Measurements from ENCODE around the gene ABCD3.

The ABCD3 gene

GRCh38 chr1:94512816-94513215, 94.6 kb downstream of the ABCD3 start:
- Histone ChIP-seq H3K36me3 (ENCODE audit: control insufficient read depth, insufficient read depth, low read length) (no peaks in the 10 kb centered on the region), H3K9ac (ENCODE audit: low read depth, low read length) (no peak overlapping the region), H3K27me3 (ENCODE audit: control insufficient read depth, insufficient read depth, low read length) (no peaks in the 10 kb centered on the region), H3K4me3 (ENCODE audit: low read depth, low read length) (no peak overlapping the region), H3K9me3 (ENCODE audit: control insufficient read depth, insufficient read depth, low read length) (no peaks in the 10 kb centered on the region), H3K4me1 (ENCODE audit: control insufficient read depth, insufficient read depth, low read length) (no peaks in the 10 kb centered on the region)

- Histone ChIP-seq H3K4me1 (ENCODE audit: control insufficient read depth, insufficient read depth, low read length) (no peaks in the 10 kb centered on the region), H3K27me3 (ENCODE audit: control insufficient read depth, insufficient read depth, low read length) (no peaks in the 10 kb centered on the region), H3K4me3 (ENCODE audit: low read depth, low read length) (no peak overlapping the region), H3K9me3 (ENCODE audit: control insufficient read depth, insufficient read depth, low read length) (no peaks in the 10 kb centered on the region), H3K9ac (ENCODE audit: low read depth, low read length) (no peak overlapping the region), H3K36me3 (ENCODE audit: control insufficient read depth, insufficient read depth, low read length) (no peaks in the 10 kb centered on the region)
These were observed 96.0 kb downstream of the ABCD3 start for GRCh38 chr1:94514095-94514727.

- Histone ChIP-seq H3K9ac (ENCODE audit: low read depth, low read length) (no peak overlapping the region), H3K4me3 (ENCODE audit: low read depth, low read length) (no peak overlapping the region), H3K4me1 (ENCODE audit: control insufficient read depth, insufficient read depth, low read length) (no peaks in the 10 kb centered on the region), H3K27me3 (ENCODE audit: control insufficient read depth, insufficient read depth, low read length) (no peaks in the 10 kb centered on the region), H3K9me3 (ENCODE audit: control insufficient read depth, insufficient read depth, low read length) (no peaks in the 10 kb centered on the region), H3K36me3 (ENCODE audit: control insufficient read depth, insufficient read depth, low read length) (no peaks in the 10 kb centered on the region)
These were observed 97.2 kb downstream of the ABCD3 start for GRCh38 chr1:94515296-94515947.

GRCh38 chr1:94519351-94519750, 101.2 kb downstream of the ABCD3 start:
- H3K4me1 ChIP-seq (ENCODE audit: control insufficient read depth, insufficient read depth, low read length): peaks cover 4% of the 10 kb centered on the region
- H3K9ac ChIP-seq (ENCODE audit: low read depth, low read length): no peak overlapping the region

GRCh38 chr1:94522304-94522703, 104.1 kb downstream of the ABCD3 start:
- H3K4me1 ChIP-seq (ENCODE audit: control insufficient read depth, insufficient read depth, low read length): peaks cover 4% of the 10 kb centered on the region
- H3K4me3 ChIP-seq (ENCODE audit: low read depth, low read length): no peak overlapping the region
- no peaks in the 10 kb centered on the region for H3K27me3 ChIP-seq (ENCODE audit: control insufficient read depth, insufficient read depth, low read length)
- H3K9ac ChIP-seq (ENCODE audit: low read depth, low read length): no peak overlapping the region
- no peaks in the 10 kb centered on the region for H3K9me3 ChIP-seq (ENCODE audit: control insufficient read depth, insufficient read depth, low read length)
- H3K36me3 ChIP-seq (ENCODE audit: control insufficient read depth, insufficient read depth, low read length): no peaks in the 10 kb centered on the region

More at GRCh38 chr1:94519351-94519750, 101.2 kb downstream of the ABCD3 start:
- Histone ChIP-seq H3K4me3 (ENCODE audit: low read depth, low read length) (no peak overlapping the region), H3K36me3 (ENCODE audit: control insufficient read depth, insufficient read depth, low read length) (no peaks in the 10 kb centered on the region), H3K27me3 (ENCODE audit: control insufficient read depth, insufficient read depth, low read length) (no peaks in the 10 kb centered on the region), H3K9me3 (ENCODE audit: control insufficient read depth, insufficient read depth, low read length) (no peaks in the 10 kb centered on the region)

- H3K36me3 ChIP-seq (ENCODE audit: control insufficient read depth, insufficient read depth, low read length): no peaks in the 10 kb centered on the region
- H3K4me3 ChIP-seq (ENCODE audit: low read depth, low read length): no peak overlapping the region
- no peak overlapping the region for H3K9ac ChIP-seq (ENCODE audit: low read depth, low read length)
- H3K9me3 ChIP-seq (ENCODE audit: control insufficient read depth, insufficient read depth, low read length): no peaks in the 10 kb centered on the region
- H3K27me3 ChIP-seq (ENCODE audit: control insufficient read depth, insufficient read depth, low read length): no peaks in the 10 kb centered on the region
- peaks cover 8% of the 10 kb centered on the region for H3K4me1 ChIP-seq (ENCODE audit: control insufficient read depth, insufficient read depth, low read length)
These were observed 106.3 kb downstream of the ABCD3 start for GRCh38 chr1:94524531-94524930.

GRCh38 chr1:94526152-94526980, 108.2 kb downstream of the ABCD3 start:
- Histone ChIP-seq H3K9ac (ENCODE audit: low read depth, low read length) (no peak overlapping the region), H3K36me3 (ENCODE audit: control insufficient read depth, insufficient read depth, low read length) (peaks cover under 1% of the 10 kb centered on the region), H3K9me3 (ENCODE audit: control insufficient read depth, insufficient read depth, low read length) (no peaks in the 10 kb centered on the region), H3K27me3 (ENCODE audit: control insufficient read depth, insufficient read depth, low read length) (no peaks in the 10 kb centered on the region), H3K4me1 (ENCODE audit: control insufficient read depth, insufficient read depth, low read length) (peaks cover 8% of the 10 kb centered on the region), H3K4me3 (ENCODE audit: low read depth, low read length) (no peak overlapping the region)

- peaks cover 8% of the 10 kb centered on the region for H3K4me1 ChIP-seq (ENCODE audit: control insufficient read depth, insufficient read depth, low read length)
- no peak overlapping the region for H3K9ac ChIP-seq (ENCODE audit: low read depth, low read length)
- H3K36me3 ChIP-seq (ENCODE audit: control insufficient read depth, insufficient read depth, low read length): peaks cover 4% of the 10 kb centered on the region
- H3K9me3 ChIP-seq (ENCODE audit: control insufficient read depth, insufficient read depth, low read length): no peaks in the 10 kb centered on the region
- H3K4me3 ChIP-seq (ENCODE audit: low read depth, low read length): no peak overlapping the region
- H3K27me3 ChIP-seq (ENCODE audit: control insufficient read depth, insufficient read depth, low read length): no peaks in the 10 kb centered on the region
These were observed 109.3 kb downstream of the ABCD3 start for GRCh38 chr1:94527447-94528031.

- Histone ChIP-seq H3K36me3 (ENCODE audit: control insufficient read depth, insufficient read depth, low read length) (peaks cover 4% of the 10 kb centered on the region), H3K4me3 (ENCODE audit: low read depth, low read length) (no peak overlapping the region), H3K4me1 (ENCODE audit: control insufficient read depth, insufficient read depth, low read length) (peaks cover 4% of the 10 kb centered on the region), H3K9me3 (ENCODE audit: control insufficient read depth, insufficient read depth, low read length) (no peaks in the 10 kb centered on the region), H3K27me3 (ENCODE audit: control insufficient read depth, insufficient read depth, low read length) (no peaks in the 10 kb centered on the region), H3K9ac (ENCODE audit: low read depth, low read length) (no peak overlapping the region)
These were observed 110.1 kb downstream of the ABCD3 start for GRCh38 chr1:94528299-94528698.

GRCh38 chr1:94528826-94529225, 110.6 kb downstream of the ABCD3 start:
- Histone ChIP-seq H3K4me3 (ENCODE audit: low read depth, low read length) (no peak overlapping the region), H3K9me3 (ENCODE audit: control insufficient read depth, insufficient read depth, low read length) (no peaks in the 10 kb centered on the region), H3K36me3 (ENCODE audit: control insufficient read depth, insufficient read depth, low read length) (peaks cover 4% of the 10 kb centered on the region), H3K27me3 (ENCODE audit: control insufficient read depth, insufficient read depth, low read length) (no peaks in the 10 kb centered on the region), H3K9ac (ENCODE audit: low read depth, low read length) (no peak overlapping the region), H3K4me1 (ENCODE audit: control insufficient read depth, insufficient read depth, low read length) (peaks cover 4% of the 10 kb centered on the region)

- Histone ChIP-seq H3K4me1 (ENCODE audit: control insufficient read depth, insufficient read depth, low read length) (peaks cover 4% of the 10 kb centered on the region), H3K9me3 (ENCODE audit: control insufficient read depth, insufficient read depth, low read length) (no peaks in the 10 kb centered on the region), H3K4me3 (ENCODE audit: low read depth, low read length) (no peak overlapping the region), H3K27me3 (ENCODE audit: control insufficient read depth, insufficient read depth, low read length) (no peaks in the 10 kb centered on the region), H3K36me3 (ENCODE audit: control insufficient read depth, insufficient read depth, low read length) (peaks cover 5% of the 10 kb centered on the region), H3K9ac (ENCODE audit: low read depth, low read length) (no peak overlapping the region)
These were observed 111.2 kb downstream of the ABCD3 start for GRCh38 chr1:94529416-94529815.

Measured in iPS-15b (cell line).